ENCODE results near the gene SLC25A12.

SLC25A12 gene

GRCh38 chr2:171889333-171889732 is 4.7 kb downstream of the SLC25A12 start:
- no peak for DNase-seq (ENCODE audit: low read depth)

- DNase-seq (ENCODE audit: low read depth) = no peak
Observed at GRCh38 chr2:171883275-171883893, 10.7 kb downstream of the SLC25A12 start.

GRCh38 chr2:171882089-171882769 is 11.8 kb downstream of the SLC25A12 start:
- peak; percentile 64 for DNase-seq (ENCODE audit: low read depth)

GRCh38 chr2:171880774-171881173 is 13.3 kb downstream of the SLC25A12 start:
- no peak for DNase-seq (ENCODE audit: low read depth)

- no peak for DNase-seq (ENCODE audit: low read depth)
Observed at GRCh38 chr2:171879865-171880264, 14.2 kb downstream of the SLC25A12 start.

GRCh38 chr2:171878481-171878993 is 15.5 kb downstream of the SLC25A12 start:
- peak; percentile 88 for DNase-seq (ENCODE audit: low read depth)

- no peak for DNase-seq (ENCODE audit: low read depth)
Observed at GRCh38 chr2:171874963-171875362, 19.1 kb downstream of the SLC25A12 start.

- DNase-seq (ENCODE audit: low read depth) = no peak
Observed at GRCh38 chr2:171874517-171874916, 19.5 kb downstream of the SLC25A12 start.

- no peak for DNase-seq (ENCODE audit: low read depth)
Observed at GRCh38 chr2:171864357-171864985, 29.6 kb downstream of the SLC25A12 start.

GRCh38 chr2:171862501-171862900 is 31.5 kb downstream of the SLC25A12 start:
- DNase-seq (ENCODE audit: low read depth) = no peak

- DNase-seq (ENCODE audit: low read depth) = peak; percentile 74
Observed at GRCh38 chr2:171858397-171858958, 35.6 kb downstream of the SLC25A12 start.

GRCh38 chr2:171855401-171855800 is 38.6 kb downstream of the SLC25A12 start:
- peak; percentile 77 for DNase-seq (ENCODE audit: low read depth)

- no peak for DNase-seq (ENCODE audit: low read depth)
Observed at GRCh38 chr2:171852366-171852888, 41.6 kb downstream of the SLC25A12 start.

GRCh38 chr2:171847627-171848026 is 46.4 kb downstream of the SLC25A12 start:
- no peak for DNase-seq (ENCODE audit: low read depth)

GRCh38 chr2:171846894-171847293 is 47.1 kb downstream of the SLC25A12 start:
- no peak for DNase-seq (ENCODE audit: low read depth)

GRCh38 chr2:171841996-171842395 is 52.0 kb downstream of the SLC25A12 start:
- no peak for DNase-seq (ENCODE audit: low read depth)

GRCh38 chr2:171837736-171838135 is 56.3 kb downstream of the SLC25A12 start:
- DNase-seq (ENCODE audit: low read depth) = peak; percentile 89

GRCh38 chr2:171836146-171836910 is 57.7 kb downstream of the SLC25A12 start:
- DNase-seq (ENCODE audit: low read depth) = peak; percentile 62

- DNase-seq (ENCODE audit: low read depth) = no peak
Observed at GRCh38 chr2:171835386-171835785, 58.7 kb downstream of the SLC25A12 start.

- no peak for DNase-seq (ENCODE audit: low read depth)
Observed at GRCh38 chr2:171834286-171834685, 59.8 kb downstream of the SLC25A12 start.

GRCh38 chr2:171832489-171832888 is 61.6 kb downstream of the SLC25A12 start:
- DNase-seq (ENCODE audit: low read depth) = no peak

GRCh38 chr2:171830039-171830438 is 64.0 kb downstream of the SLC25A12 start:
- no peak for DNase-seq (ENCODE audit: low read depth)
